GM21786 (cell line): ENCODE data around the gene HK2.

Experiments used
- ATAC-seq: cut with Tn5 transposase; IDR thresholded peaks from one replicate; pipeline ENCODE4 v1.9.1; 2021; ENCODE audit not compliant: unreplicated experiment

The HK2 gene

DNA sequence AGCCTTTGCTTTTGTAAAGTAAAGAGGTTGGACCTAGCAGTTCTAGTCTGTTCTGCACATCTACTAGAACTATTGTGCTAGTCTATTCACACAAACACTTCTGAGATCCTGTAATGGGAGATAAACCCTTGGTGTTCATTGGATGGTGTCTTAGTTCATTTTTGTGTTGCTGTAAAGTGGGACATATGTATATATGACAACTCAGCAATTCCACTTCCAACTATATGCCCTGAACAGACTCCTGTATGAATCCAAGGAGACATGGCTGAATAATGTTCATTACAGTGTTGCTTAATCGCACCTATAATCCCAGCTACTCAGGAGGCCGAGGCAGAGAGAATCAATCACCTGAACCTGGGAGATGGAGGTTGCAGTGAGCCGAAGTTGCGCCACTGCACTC, 23.3 kb downstream of the HK2 start:
- ATAC-seq, result no peak

- no peak for ATAC-seq
Observed at GRCh38 chr2:74857725-74858124, 23.8 kb downstream of the HK2 start.

GRCh38 chr2:74858281-74858680, 24.4 kb downstream of the HK2 start:
- no peak for ATAC-seq

DNA sequence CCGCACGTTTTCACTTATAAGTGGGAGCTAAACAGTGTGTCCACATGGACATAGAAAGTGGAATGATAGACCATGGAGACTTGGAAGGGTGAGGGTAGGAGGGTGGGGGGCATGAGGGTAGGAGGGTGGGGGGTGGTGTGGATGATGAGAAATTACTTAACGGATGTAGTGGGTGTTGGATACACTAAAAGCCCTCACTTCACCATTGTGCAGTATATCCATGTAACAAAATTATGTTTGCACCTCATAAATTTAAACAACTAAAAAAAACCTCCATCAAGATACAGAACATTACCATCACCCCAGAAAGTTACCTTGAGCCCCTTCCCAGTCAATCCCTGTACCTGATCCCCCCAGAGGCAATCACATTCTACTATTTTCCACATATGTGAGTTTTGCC, 26.2 kb downstream of the HK2 start:
- no peak for ATAC-seq

GRCh38 chr2:74860521-74860920, 26.6 kb downstream of the HK2 start:
- ATAC-seq, result no peak

DNA sequence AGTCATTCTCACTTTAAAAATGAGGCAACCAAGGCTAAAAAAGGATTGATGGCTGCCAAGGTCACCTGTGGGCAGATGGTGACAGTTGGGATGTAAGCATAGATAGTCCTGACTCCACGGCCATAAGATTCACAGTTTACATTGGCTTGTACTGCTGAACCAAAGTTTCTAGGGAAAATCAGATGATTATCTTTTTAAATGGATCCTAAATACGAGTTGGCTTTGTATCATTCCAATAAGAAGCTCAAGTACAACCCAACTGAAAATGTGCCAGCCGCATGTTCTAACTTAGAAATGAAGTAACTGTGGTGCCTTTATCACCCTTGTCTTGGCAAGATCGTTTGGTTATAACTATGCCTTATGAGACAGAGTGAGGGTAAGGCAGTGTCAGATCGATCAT, 27.6 kb downstream of the HK2 start:
- no peak for ATAC-seq

DNA sequence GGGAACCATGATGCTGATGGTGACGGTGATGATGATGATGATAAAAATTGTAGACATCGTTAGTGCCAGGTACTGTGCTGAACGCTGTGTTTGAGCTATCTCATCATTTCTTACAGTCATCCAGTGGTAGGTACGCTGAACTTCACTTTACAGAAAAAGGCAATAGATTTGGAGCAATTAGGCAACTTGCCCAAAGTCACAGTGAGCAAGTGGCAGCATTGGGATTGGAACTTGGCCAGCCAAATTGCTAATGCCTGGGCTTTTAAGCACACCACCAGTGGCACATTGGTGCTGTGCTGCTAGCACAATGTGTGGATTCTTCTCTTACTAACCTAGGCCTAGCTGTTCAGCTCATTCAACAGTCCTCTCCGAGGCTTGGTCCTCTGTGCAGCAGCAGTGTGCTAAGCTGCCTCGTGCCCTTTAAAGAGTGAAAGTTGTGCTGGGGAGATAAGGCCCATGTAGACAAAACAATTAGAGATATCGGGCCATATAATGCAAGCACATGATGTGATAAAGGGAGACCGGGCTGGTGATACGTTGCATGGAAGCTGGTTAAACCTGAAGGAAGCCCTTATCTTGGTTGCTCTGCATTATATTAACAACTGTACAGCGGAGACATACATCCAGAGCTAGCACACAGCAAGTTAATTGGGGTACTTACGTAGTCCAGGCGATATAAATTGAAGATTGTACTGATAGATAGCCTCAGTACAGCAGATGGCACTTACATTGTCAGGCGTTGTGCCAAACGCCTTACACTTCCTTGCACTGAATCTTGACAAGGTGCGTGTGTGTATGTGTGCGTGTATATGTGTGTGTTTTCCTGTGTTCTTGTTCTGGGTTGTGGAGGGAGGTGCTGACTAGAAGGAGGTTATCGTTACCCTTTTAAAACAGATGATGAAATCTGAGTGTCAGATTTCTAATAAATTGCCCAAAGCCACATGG, 28.4 kb downstream of the HK2 start:
- ATAC-seq, result no peak

DNA sequence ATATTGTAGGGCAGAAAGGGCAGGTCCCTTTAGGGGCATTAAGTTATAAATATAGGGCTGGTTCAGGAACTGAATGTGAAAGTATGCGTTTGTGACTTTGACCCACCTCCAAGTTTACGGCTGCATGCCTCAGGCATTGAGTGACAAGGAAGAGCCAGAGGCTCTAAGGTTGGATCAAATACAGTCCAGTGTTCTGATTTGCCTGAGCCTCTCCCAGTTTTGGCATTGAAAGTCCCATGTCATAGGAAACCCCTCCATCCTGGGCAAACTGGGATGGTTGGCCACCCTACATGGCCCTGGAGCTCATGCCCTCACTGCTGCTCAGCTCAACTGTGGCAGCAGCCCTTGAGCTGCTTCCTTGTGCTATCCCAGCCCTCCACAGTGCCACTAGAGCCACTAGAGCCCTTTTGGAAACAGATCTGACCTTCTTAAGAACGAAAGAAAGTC, 29.9 kb downstream of the HK2 start:
- ATAC-seq, result no peak

DNA sequence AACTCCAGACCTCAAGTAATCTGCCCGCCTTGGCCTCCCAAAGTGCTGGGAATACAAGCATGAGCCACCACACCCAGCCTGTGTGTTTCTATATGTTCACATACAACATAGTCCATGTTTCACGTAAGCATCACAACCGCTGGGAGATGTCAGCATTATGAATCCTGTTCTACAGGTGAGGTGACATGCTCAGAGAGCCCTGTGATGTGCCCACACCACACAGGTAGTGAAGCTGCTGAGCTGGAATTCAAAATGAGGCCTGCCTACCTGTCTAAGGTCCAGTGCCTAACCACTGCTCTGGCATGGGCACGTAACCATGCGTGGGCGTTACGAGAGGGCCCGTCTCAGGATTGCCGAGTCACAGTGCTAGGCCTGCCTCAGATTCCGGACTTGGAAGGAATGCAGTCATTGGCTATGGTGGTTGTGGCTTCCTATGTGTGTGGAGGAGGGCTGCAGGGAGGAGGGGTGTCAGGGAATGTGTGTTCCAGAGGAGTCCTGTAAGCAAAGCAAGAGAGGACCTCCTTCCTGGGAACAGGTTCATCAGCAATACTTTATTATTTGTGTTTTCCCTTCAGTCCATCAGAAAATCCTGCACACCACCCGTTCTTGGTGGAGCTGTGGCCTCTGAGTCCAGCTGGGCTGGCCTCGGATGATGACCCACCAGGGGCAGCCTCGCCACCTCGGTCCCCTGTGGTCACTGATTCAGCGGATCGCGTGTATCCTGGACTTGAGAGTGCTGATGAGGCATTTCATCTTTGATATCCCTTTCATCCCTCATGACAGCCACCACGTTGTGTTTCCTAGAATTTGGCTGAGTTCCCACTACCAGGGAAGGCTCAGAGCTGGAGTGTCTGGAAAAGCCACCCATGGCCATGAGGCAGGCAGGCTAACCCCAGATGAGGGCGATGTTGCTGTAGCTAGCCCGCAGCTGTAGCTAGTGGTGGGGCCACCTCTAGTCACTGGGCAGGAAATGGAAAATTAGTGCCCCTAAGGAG, 31.1 kb downstream of the HK2 start:
- no peak for ATAC-seq

GRCh38 chr2:74865770-74866674, 32.1 kb downstream of the HK2 start:
- no peak for ATAC-seq

DNA sequence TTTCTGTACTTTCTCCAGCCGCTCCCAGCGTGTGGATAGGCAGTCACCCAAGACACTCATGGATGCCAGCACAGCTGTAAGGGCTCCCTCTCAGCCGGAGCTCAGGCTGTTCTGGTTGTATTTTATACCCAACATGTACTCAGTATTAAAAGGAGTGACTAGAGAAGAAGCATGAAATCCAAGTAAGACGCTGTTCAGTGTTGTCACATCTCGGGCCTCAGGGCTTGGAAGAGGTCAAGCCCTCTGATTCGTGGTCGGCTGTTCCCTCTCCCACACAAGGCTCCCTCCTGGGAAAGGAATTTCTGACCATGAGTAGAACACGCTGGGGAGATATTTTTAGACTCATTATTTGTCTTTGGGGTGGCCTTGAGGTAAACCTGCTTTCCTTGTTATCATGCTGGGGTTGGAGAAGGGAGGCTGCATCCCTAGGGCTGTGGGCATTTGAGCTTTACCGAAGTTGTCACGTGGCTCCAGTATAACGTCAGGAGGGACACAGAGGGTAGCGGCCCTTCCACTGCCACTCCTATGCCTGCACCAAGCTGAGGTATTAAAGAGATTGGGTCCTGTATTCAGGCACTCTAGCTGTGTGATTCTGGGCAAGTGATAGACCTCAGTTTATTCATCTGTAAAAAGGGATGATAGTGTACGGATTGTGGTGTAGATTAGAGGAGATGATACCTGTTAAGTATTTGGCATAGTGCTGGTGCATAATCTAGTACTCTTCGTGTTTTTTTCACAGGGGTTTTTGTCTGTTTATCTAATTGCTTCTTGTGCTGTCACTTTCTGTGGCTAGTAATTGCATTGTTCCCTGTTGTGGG, 34.1 kb downstream of the HK2 start:
- no peak for ATAC-seq

- no peak for ATAC-seq
Observed at GRCh38 chr2:74869517-74869916, 35.6 kb downstream of the HK2 start.

GRCh38 chr2:74870951-74871350, 37.0 kb downstream of the HK2 start:
- ATAC-seq, result no peak

- no peak for ATAC-seq
Observed at GRCh38 chr2:74871414-74871813, 37.5 kb downstream of the HK2 start.

DNA sequence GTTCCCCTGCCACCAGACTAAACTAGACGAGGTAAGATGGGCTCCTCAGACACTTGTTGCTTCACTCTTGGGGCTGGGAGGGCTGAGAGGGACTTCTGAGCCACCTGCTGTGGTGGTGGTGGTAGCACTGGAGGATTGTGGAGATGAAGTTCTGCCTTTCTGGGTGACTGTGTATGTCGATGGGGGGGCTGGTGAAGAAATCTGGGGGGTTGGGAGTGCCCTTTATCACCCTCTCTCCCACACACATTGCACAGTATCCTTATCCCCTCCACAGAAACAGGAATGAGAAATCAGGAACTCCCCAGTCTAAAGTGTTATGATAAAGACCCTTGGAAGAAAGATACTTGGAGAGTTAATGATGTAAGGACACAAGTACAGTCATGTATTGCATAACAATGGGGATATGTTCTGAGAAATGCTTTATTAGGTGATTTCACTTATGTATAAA, 38.5 kb downstream of the HK2 start:
- ATAC-seq, result no peak

DNA sequence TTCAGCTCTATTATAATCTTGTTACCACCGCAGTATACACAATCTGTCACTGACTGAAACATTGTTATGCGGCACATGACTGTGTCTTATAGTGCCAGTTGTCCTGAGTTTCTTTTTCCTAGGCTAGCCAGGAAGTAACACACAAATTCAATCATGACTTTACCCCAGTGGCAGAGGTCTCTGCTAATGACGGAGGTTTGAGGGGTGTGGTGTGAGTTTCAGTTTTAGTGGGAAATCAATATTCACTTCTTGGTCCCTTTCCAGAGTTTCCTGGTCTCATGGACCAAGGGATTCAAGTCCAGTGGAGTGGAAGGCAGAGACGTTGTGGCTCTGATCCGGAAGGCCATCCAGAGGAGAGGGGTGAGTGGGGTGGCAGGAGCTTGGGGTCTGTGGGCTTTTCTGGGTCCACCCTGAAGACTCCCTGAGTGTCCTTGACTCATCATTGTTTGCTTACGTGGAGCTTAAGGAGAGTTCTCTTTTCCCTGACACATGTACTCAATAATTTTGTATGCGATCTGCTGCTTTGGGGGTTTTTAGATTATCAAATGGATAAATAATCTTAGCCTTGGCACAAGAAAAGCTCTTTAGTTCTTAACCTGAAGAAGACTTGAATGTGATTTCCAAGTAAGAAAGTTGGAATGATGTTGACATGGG, 39.2 kb downstream of the HK2 start:
- no peak for ATAC-seq

DNA sequence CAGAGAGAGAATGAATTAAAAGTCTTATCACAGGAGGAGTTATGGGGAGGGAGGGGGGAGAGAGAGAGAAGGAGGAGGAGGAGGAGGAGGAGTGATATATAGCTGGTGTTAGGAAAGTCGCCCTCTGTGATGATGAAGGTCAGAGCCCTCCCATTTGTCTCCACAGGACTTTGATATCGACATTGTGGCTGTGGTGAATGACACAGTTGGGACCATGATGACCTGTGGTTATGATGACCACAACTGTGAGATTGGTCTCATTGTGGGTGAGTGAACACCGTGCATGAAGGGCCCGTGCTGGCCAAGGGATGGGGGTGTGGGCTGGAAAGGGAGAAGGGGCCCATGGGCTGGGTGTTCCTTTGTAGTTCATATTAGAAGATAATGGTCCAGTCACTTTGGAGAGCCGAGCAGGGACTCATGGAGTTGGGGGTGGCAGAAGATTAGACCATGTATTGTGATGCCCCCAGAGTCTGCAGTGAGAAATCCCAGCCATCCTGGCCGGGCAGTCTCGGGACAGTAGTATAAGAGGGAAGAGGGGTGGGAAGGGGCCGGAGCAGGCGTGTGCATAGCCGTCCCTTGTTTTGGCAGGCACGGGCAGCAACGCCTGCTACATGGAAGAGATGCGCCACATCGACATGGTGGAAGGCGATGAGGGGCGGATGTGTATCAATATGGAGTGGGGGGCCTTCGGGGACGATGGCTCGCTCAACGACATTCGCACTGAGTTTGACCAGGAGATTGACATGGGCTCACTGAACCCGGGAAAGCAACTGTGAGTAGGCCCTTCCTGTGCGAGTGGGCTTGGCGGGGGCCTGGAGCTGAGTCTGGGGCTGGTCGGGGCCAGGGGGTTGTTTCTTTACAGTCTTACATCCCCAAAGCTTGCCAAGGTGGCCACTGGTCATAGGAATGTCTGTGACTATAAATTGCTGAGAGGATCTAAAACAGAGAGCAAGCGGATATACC, 40.0 kb downstream of the HK2 start:
- no peak for ATAC-seq
